Measurements from ENCODE around the gene CYGB.
"Not testable (repeated sequence)": the region's sequence is repeated elsewhere in the genome, so short reads cannot be mapped to it uniquely, and the experiment has no call there.

Gene CYGB

GRCh38 chr17:76538281-76538931, 897 bp upstream of the CYGB start:
- in situ Hi-C loops (cut with MboI; ENCODE audit: low sequenced_read_pairs): no loop called here

GRCh38 chr17:76537288-76537577, 276 bp downstream of the CYGB start:
- in situ Hi-C loops (cut with MboI; ENCODE audit: low sequenced_read_pairs): no loop called here

DNA sequence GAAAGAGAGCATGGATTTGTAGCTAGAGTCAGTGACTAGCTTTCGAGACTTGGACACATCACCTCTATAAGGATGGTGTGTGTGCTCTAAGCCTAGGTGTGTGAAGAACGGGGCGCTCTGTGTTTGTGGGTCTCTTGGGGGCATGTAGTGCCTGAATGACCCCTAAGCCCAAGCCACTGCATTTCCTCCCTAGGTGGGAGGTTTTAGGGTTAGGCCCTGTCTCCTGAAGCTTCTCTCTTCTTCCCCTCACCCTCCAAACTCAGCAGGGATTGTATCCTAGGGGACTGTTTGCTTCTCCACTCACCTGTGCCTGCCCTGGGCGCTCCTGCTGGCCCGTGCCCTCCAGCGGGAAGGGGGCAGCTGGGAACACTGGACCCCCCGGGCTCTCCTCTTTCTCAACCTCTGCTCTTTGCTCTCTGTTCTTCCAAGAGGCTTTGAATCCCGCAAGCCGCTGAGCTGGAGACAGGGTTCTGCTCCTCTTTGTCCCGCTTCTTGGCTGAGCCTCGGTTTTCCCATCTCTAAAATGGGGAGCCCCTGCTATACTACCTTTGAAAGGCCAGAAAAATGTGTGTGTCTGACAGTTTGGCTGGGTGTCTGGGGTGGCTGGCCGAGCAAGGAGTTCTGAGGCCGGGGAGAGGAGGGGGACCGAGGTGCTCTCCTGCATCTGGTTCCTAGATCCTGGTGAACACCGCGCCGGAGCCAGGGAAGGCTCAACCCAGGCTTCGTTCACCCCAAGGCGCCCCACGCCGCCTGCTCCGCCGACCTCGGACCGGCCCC, 810 bp downstream of the CYGB start:
- in situ Hi-C loops (cut with MboI; ENCODE audit: low sequenced_read_pairs): no loop called here

- in situ Hi-C loops (cut with MboI; ENCODE audit: low sequenced_read_pairs): no loop called here
These were observed 1.6 kb downstream of the CYGB start for GRCh38 chr17:76535788-76536510.

DNA sequence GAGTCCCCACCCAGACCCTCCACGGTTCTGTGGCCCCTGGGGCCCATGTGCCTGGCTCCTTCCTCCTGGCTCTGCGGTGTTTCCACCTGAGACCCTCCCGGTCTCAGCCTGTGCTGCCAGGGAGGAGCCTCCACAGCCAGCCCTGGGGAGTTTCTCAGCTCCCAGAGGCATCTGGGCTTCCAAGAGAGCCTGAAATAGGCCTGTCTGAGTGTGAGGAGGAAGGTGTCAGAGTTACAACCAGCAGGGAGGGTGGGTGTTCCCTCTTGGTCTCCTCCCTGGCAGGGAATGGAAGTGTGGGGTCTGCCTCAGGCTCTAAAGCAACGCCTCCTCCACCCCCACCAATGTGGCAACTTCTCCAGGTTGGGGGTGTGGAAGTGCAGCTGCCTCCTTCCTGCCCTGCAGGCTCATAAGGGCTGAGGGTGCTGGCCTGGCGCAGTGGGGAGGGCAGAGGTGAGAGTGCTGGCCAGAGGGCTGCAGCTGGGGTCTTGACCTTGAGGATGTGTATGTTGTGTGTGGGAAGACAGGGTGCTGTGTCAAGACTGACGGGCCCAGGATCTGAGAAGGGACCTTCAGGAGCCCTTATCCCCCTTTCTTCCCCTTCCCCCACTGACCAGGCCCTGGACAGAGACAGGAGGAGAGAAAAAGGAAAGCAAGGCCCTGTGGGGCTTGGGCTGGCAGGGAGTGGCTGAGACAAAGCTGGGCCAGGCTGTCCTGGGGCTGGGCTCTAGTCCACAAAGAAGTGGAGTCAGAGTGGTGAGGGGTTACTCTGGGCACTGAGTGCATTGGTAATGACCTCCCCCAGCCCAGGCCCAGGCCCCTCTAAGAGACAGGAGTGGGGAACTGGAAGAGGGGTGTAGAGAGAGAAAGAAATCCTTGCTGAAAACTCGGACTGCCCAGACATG, 2.4 kb downstream of the CYGB start:
- in situ Hi-C loops (cut with MboI; ENCODE audit: low sequenced_read_pairs): no loop called here

- in situ Hi-C loops (cut with MboI; ENCODE audit: low sequenced_read_pairs): not testable (repeated sequence)
These were observed 3.7 kb downstream of the CYGB start for GRCh38 chr17:76533640-76534359.

- in situ Hi-C loops (cut with MboI; ENCODE audit: low sequenced_read_pairs): no loop called here
These were observed 5.3 kb downstream of the CYGB start for GRCh38 chr17:76532072-76532651.

GRCh38 chr17:76531486-76532038, 5.9 kb downstream of the CYGB start:
- in situ Hi-C loops (cut with MboI; ENCODE audit: low sequenced_read_pairs): no loop called here

- in situ Hi-C loops (cut with MboI; ENCODE audit: low sequenced_read_pairs): no loop called here
These were observed 6.6 kb downstream of the CYGB start for GRCh38 chr17:76530811-76531485.

DNA sequence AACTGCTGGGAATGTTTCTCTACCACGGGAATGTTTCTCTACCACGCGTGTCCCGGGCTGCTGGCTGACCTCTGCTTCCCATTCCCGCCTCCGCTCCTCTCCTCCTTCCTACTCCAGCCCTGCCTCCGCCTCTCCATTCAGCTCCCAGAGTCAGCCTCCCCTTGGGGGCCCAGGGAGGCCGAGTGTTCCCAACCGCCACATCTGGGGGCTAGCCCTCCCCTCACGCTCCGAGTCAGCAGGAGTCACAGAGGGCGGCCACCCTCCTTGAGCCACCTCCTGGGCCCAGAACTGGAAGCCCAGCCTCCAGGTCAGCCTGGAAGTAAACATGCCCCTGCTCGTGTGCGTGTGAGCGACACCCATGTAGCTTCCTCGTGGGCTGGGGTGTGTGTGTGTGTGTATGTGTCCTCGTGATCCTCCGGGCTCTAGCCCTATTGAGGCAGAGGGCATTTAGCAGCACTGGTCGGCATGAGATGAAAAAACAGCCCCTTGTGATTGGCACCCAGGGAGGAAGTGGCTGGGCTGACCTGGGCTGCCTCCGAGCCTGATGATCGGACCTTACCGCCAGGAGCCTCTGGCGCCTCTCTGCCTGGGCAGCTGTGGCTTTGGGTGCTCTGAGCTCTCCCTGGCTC, 7.3 kb downstream of the CYGB start:
- in situ Hi-C loops (cut with MboI; ENCODE audit: low sequenced_read_pairs): no loop called here

- in situ Hi-C loops (cut with MboI; ENCODE audit: low sequenced_read_pairs): no loop called here
These were observed 8.1 kb downstream of the CYGB start for GRCh38 chr17:76529224-76530094.

GRCh38 chr17:76528528-76529223, 8.8 kb downstream of the CYGB start:
- in situ Hi-C loops (cut with MboI; ENCODE audit: low sequenced_read_pairs): no loop called here

DNA sequence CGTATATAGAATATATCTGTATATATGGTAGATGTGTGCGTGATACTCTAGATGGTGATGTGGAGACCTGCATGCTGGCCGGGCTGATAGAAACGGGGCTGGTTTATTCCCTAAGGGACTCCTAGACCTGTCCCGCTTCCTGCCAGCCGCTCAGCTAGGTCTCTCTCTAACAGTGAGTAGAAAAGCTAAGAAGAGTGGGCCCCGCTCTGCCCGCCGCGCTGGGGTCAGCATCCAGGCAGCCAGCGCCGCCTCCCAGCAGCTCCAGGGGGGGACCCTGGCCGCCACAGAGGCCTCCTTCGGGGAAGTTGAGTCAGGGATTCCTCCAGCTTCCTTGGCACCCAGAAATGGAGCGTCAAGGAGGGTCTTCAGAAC, 9.4 kb downstream of the CYGB start:
- in situ Hi-C loops (cut with MboI; ENCODE audit: low sequenced_read_pairs): no loop called here

DNA sequence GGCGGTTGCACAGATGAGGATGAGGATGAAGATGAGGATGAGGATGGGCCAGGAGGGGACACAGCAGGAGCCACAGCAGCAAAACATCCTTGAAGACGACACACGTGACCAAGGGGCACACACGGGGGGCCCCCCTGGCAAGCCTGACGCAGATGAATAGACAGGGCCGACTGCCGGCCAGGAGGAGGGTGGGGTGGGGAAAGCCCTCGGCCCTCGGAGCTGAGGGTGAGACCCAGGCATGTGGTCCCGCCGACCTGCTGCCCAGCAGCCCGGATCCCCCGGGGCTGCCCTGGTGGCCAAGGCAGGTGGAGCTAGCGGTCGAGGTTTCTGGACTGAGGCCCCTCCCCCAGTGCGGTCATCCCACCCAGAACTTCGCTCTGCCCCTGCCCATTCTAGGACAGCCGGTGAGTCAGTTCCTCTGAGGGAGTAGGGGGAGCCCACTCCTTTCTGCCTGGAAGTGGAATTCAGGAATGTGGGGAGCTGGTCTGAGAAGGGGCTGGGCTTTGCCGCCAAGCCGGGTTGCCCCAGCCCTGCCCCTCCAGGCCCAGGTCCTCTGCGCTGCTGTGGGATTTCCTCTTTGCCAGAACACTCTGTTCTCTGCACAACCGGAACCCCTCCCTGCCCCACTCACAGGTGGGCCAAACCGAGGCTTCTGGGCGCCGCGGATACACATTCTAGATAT, 9.9 kb downstream of the CYGB start:
- in situ Hi-C loops (cut with MboI; ENCODE audit: low sequenced_read_pairs): no loop called here

GRCh38 chr17:76527016-76527415, 10.5 kb downstream of the CYGB start:
- in situ Hi-C loops (cut with MboI; ENCODE audit: low sequenced_read_pairs): not testable (repeated sequence)

DNA sequence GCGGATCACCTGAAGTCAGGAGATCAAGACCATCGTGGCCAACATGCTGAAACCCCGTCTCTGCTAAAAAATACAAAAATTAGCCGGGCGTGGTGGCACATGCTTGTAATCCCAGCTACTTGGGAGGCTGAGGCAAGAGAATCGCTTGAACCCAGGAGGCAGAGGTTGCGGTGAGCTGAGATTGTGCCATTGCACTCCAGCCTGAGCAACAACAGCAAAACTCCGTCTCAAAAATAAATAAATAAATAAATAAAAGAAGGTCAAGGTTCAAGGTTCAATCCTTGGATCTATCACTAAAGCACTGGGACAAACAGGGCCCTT, 12.0 kb downstream of the CYGB start:
- in situ Hi-C loops (cut with MboI; ENCODE audit: low sequenced_read_pairs): not testable (repeated sequence)

All from hTERT RPE-1 (cell line).